Activated naive CD8-positive, alpha-beta T cell (primary cell): ENCODE results near the gene KATNAL2.
"Not testable (repeated sequence)": the region's sequence is repeated elsewhere in the genome, so short reads cannot be mapped to it uniquely, and the experiment has no call there.

Experiments used
- H3K27ac Mint-ChIP-seq: one replicate; pipeline ENCODE4 v1.8.0; 2021; ENCODE audit warnings: mixed read lengths
- H3K27me3 Mint-ChIP-seq: one replicate; pipeline ENCODE4 v1.8.0; 2021; ENCODE audit warnings: mixed read lengths
- H3K36me3 Mint-ChIP-seq: one replicate; pipeline ENCODE4 v1.8.0; 2021; ENCODE audit warnings: mixed read lengths
- H3K4me1 Mint-ChIP-seq: one replicate; pipeline ENCODE4 v1.8.0; 2021; ENCODE audit warnings: low read depth, mixed read lengths
- H3K4me3 Mint-ChIP-seq: one replicate; pipeline ENCODE4 v1.8.0; 2021; ENCODE audit warnings: mild to moderate bottlenecking, mixed read lengths
- H3K9me3 Mint-ChIP-seq: one replicate; pipeline ENCODE4 v1.8.0; 2021; ENCODE audit warnings: low read depth, mixed read lengths

The KATNAL2 gene

GRCh38 chr18:46915800-46916550, 1.4 kb upstream of the KATNAL2 start:
- Mint-ChIP-seq H3K36me3 (no peaks in the 10 kb centered on the region), H3K4me3 (peak overlapping the region; percentile 95), H3K4me1 (peaks cover 49% of the 10 kb centered on the region), H3K27me3 (no peaks in the 10 kb centered on the region), H3K27ac (peak overlapping the region; percentile 93), H3K9me3 (no peaks in the 10 kb centered on the region)

GRCh38 chr18:46916551-46917107, 773 bp upstream of the KATNAL2 start:
- H3K9me3 Mint-ChIP-seq, result no peaks in the 10 kb centered on the region
- H3K27ac Mint-ChIP-seq, result peak overlapping the region; percentile 93
- H3K4me3 Mint-ChIP-seq, result peak overlapping the region; percentile 95
- peaks cover 49% of the 10 kb centered on the region for H3K4me1 Mint-ChIP-seq
- H3K36me3 Mint-ChIP-seq, result no peaks in the 10 kb centered on the region
- no peaks in the 10 kb centered on the region for H3K27me3 Mint-ChIP-seq

- H3K36me3 Mint-ChIP-seq, result no peaks in the 10 kb centered on the region
- H3K9me3 Mint-ChIP-seq, result no peaks in the 10 kb centered on the region
- peak overlapping the region; percentile 94 for H3K27ac Mint-ChIP-seq
- H3K4me1 Mint-ChIP-seq, result peaks cover 42% of the 10 kb centered on the region
- no peaks in the 10 kb centered on the region for H3K27me3 Mint-ChIP-seq
- peak overlapping the region; percentile 90 for H3K4me3 Mint-ChIP-seq
These were observed 600 bp downstream of the KATNAL2 start for GRCh38 chr18:46917803-46918600.

GRCh38 chr18:46920067-46920466, 2.7 kb downstream of the KATNAL2 start:
- no peak overlapping the region for H3K4me3 Mint-ChIP-seq

GRCh38 chr18:46920653-46921052, 3.3 kb downstream of the KATNAL2 start:
- Mint-ChIP-seq H3K36me3 (no peaks in the 10 kb centered on the region), H3K27me3 (no peaks in the 10 kb centered on the region), H3K9me3 (peaks cover 3% of the 10 kb centered on the region), H3K27ac (no peak overlapping the region), H3K4me1 (peaks cover 18% of the 10 kb centered on the region), H3K4me3 (no peak overlapping the region)

More at GRCh38 chr18:46920067-46920466, 2.7 kb downstream of the KATNAL2 start:
- H3K27ac Mint-ChIP-seq, result no peak overlapping the region
- no peaks in the 10 kb centered on the region for H3K27me3 Mint-ChIP-seq
- H3K36me3 Mint-ChIP-seq, result no peaks in the 10 kb centered on the region
- peaks cover 24% of the 10 kb centered on the region for H3K4me1 Mint-ChIP-seq
- H3K9me3 Mint-ChIP-seq, result peaks cover 3% of the 10 kb centered on the region

GRCh38 chr18:46939337-46939963, 22.0 kb downstream of the KATNAL2 start:
- Mint-ChIP-seq H3K27ac (no peak overlapping the region), H3K4me3 (no peak overlapping the region), H3K9me3 (no peaks in the 10 kb centered on the region), H3K4me1 (peaks cover 3% of the 10 kb centered on the region), H3K27me3 (peaks cover 5% of the 10 kb centered on the region), H3K36me3 (no peaks in the 10 kb centered on the region)

GRCh38 chr18:46939998-46940571, 22.7 kb downstream of the KATNAL2 start:
- H3K4me1 Mint-ChIP-seq, result peaks cover under 1% of the 10 kb centered on the region
- no peak overlapping the region for H3K27ac Mint-ChIP-seq
- no peak overlapping the region for H3K4me3 Mint-ChIP-seq
- no peaks in the 10 kb centered on the region for H3K9me3 Mint-ChIP-seq
- peaks cover 5% of the 10 kb centered on the region for H3K27me3 Mint-ChIP-seq
- H3K36me3 Mint-ChIP-seq, result no peaks in the 10 kb centered on the region

- H3K4me1 Mint-ChIP-seq, result no peaks in the 10 kb centered on the region
- H3K36me3 Mint-ChIP-seq, result no peaks in the 10 kb centered on the region
- no peak overlapping the region for H3K27ac Mint-ChIP-seq
- no peaks in the 10 kb centered on the region for H3K9me3 Mint-ChIP-seq
- peaks cover 6% of the 10 kb centered on the region for H3K27me3 Mint-ChIP-seq
- no peak overlapping the region for H3K4me3 Mint-ChIP-seq
These were observed 25.2 kb downstream of the KATNAL2 start for GRCh38 chr18:46942646-46943045.

GRCh38 chr18:46946656-46947282, 29.4 kb downstream of the KATNAL2 start:
- H3K36me3 Mint-ChIP-seq, result no peaks in the 10 kb centered on the region
- no peak overlapping the region for H3K4me3 Mint-ChIP-seq
- H3K9me3 Mint-ChIP-seq, result no peaks in the 10 kb centered on the region
- H3K4me1 Mint-ChIP-seq, result no peaks in the 10 kb centered on the region
- H3K27me3 Mint-ChIP-seq, result peaks cover 18% of the 10 kb centered on the region
- no peak overlapping the region for H3K27ac Mint-ChIP-seq

- no peak overlapping the region for H3K27ac Mint-ChIP-seq
- peaks cover 13% of the 10 kb centered on the region for H3K27me3 Mint-ChIP-seq
- H3K4me3 Mint-ChIP-seq, result no peak overlapping the region
- H3K4me1 Mint-ChIP-seq, result no peaks in the 10 kb centered on the region
- no peaks in the 10 kb centered on the region for H3K9me3 Mint-ChIP-seq
- H3K36me3 Mint-ChIP-seq, result no peaks in the 10 kb centered on the region
These were observed 32.8 kb downstream of the KATNAL2 start for GRCh38 chr18:46950064-46950656.

GRCh38 chr18:46953195-46953594, 35.8 kb downstream of the KATNAL2 start:
- no peak overlapping the region for H3K27ac Mint-ChIP-seq
- no peaks in the 10 kb centered on the region for H3K9me3 Mint-ChIP-seq
- H3K36me3 Mint-ChIP-seq, result peaks cover 2% of the 10 kb centered on the region
- no peak overlapping the region for H3K4me3 Mint-ChIP-seq
- no peaks in the 10 kb centered on the region for H3K4me1 Mint-ChIP-seq
- H3K27me3 Mint-ChIP-seq, result peaks cover 12% of the 10 kb centered on the region

- no peaks in the 10 kb centered on the region for H3K27me3 Mint-ChIP-seq
- H3K27ac Mint-ChIP-seq, result no peak overlapping the region
These were observed 40.8 kb downstream of the KATNAL2 start for GRCh38 chr18:46958209-46958608.

GRCh38 chr18:46963656-46964578, 46.5 kb downstream of the KATNAL2 start:
- H3K4me1 Mint-ChIP-seq, H3K27me3 Mint-ChIP-seq, H3K9me3 Mint-ChIP-seq, H3K36me3 Mint-ChIP-seq, H3K4me3 Mint-ChIP-seq, H3K27ac Mint-ChIP-seq: not testable (repeated sequence)

More at GRCh38 chr18:46958209-46958608, 40.8 kb downstream of the KATNAL2 start:
- H3K4me3 Mint-ChIP-seq, result no peak overlapping the region
- H3K36me3 Mint-ChIP-seq, result peaks cover 6% of the 10 kb centered on the region
- H3K4me1 Mint-ChIP-seq, result no peaks in the 10 kb centered on the region
- H3K9me3 Mint-ChIP-seq, result peaks cover 4% of the 10 kb centered on the region
